Measurements from ENCODE around the gene TIMM21.

The TIMM21 gene

GRCh38 chr18:74172697-74173433 is 24.5 kb downstream of the TIMM21 start:
- DNase-seq (ENCODE audit: low read depth): no peak
- TF ChIP-seq CTCF (conservative IDR thresholded peaks at IDR 0.05; ENCODE audit: low read depth, low read length): no peak
- H3K4me3 ChIP-seq (ENCODE audit: low read depth, low read length): no peak overlapping the region

GRCh38 chr18:74173434-74173750 is 25.1 kb downstream of the TIMM21 start:
- no peak overlapping the region for H3K4me3 ChIP-seq (ENCODE audit: low read depth, low read length)
- no peak for DNase-seq (ENCODE audit: low read depth)
- TF ChIP-seq CTCF (conservative IDR thresholded peaks at IDR 0.05; ENCODE audit: low read depth, low read length): no peak

- TF ChIP-seq CTCF (conservative IDR thresholded peaks at IDR 0.05; ENCODE audit: low read depth, low read length): no peak
- H3K4me3 ChIP-seq (ENCODE audit: low read depth, low read length): no peak overlapping the region
Measured at GRCh38 chr18:74175658-74176057, 27.3 kb downstream of the TIMM21 start.

GRCh38 chr18:74178884-74179283 is 30.6 kb downstream of the TIMM21 start:
- TF ChIP-seq CTCF (conservative IDR thresholded peaks at IDR 0.05; ENCODE audit: low read depth, low read length): no peak
- DNase-seq (ENCODE audit: low read depth): no peak
- H3K4me3 ChIP-seq (ENCODE audit: low read depth, low read length): no peak overlapping the region

More at GRCh38 chr18:74175658-74176057, 27.3 kb downstream of the TIMM21 start:
- no peak for DNase-seq (ENCODE audit: low read depth)

- DNase-seq (ENCODE audit: low read depth): no peak
- no peak for TF ChIP-seq CTCF (conservative IDR thresholded peaks at IDR 0.05; ENCODE audit: low read depth, low read length)
Measured at GRCh38 chr18:74179623-74180199, 31.4 kb downstream of the TIMM21 start.

GRCh38 chr18:74182335-74182734 is 34.0 kb downstream of the TIMM21 start:
- no peak overlapping the region for H3K4me3 ChIP-seq (ENCODE audit: low read depth, low read length)
- TF ChIP-seq CTCF (conservative IDR thresholded peaks at IDR 0.05; ENCODE audit: low read depth, low read length): no peak
- DNase-seq (ENCODE audit: low read depth): no peak

More at GRCh38 chr18:74179623-74180199, 31.4 kb downstream of the TIMM21 start:
- no peak overlapping the region for H3K4me3 ChIP-seq (ENCODE audit: low read depth, low read length)

GRCh38 chr18:74183130-74183529 is 34.8 kb downstream of the TIMM21 start:
- H3K4me3 ChIP-seq (ENCODE audit: low read depth, low read length): no peak overlapping the region
- no peak for TF ChIP-seq CTCF (conservative IDR thresholded peaks at IDR 0.05; ENCODE audit: low read depth, low read length)
- DNase-seq (ENCODE audit: low read depth): no peak

Data from choroid plexus epithelial cell (primary cell).